SU-DHL-6 (cell line): ENCODE measurements around the gene CDKN2B.

Source experiments
- H2AFZ ChIP-seq: fragments of 200-600 bp; sonication (generic); 2 replicates; pipeline ENCODE4 v1.6.1; 2014; ENCODE audit warnings: low read depth, mild to moderate bottlenecking, moderate library complexity, mixed read lengths, antibody characterized with exemption, low read length; ENCODE audit not compliant: severe bottlenecking
- H3F3A ChIP-seq: fragments of 200-600 bp; shearing (Covaris generic); 2 replicates; pipeline ENCODE4 v1.6.0; 2016; ENCODE audit warnings: antibody characterized with exemption, mild to moderate bottlenecking; ENCODE audit not compliant: insufficient read depth
- H3K27ac ChIP-seq: fragments of 200-600 bp; sonication (generic); 2 replicates; pipeline ENCODE4 v1.5.1; 2016; ENCODE audit warnings: low read depth, mild to moderate bottlenecking, low read length, moderate library complexity, mixed read lengths
- H3K27me3 ChIP-seq: fragments of 200-600 bp; sonication (generic), shearing (Covaris generic); 2 replicates; pipeline ENCODE4 v1.6.0; 2014; ENCODE audit warnings: mild to moderate bottlenecking, low read length
- H3K36me3 ChIP-seq: fragments of 200-600 bp; sonication (generic); 2 replicates; pipeline ENCODE4 v1.6.1; 2014; ENCODE audit warnings: mild to moderate bottlenecking, low read length, mixed read lengths
- H3K4me2 ChIP-seq: fragments of 300-600, 200-600 bp; shearing (Covaris generic), sonication (generic); 2 replicates; pipeline ENCODE4 v1.6.0; 2014; ENCODE audit warnings: low read length, low read depth, mild to moderate bottlenecking; ENCODE audit not compliant: poor library complexity, severe bottlenecking
- H3K4me3 ChIP-seq: fragments of 200-600 bp; sonication (generic); 2 replicates; pipeline ENCODE4 v1.5.1; 2014; ENCODE audit warnings: antibody characterized with exemption, low read length, mild to moderate bottlenecking, mixed read lengths; ENCODE audit not compliant: insufficient read depth, poor library complexity, severe bottlenecking
- H3K79me2 ChIP-seq: fragments of 200-600 bp; sonication (generic); 2 replicates; pipeline ENCODE4 v1.6.1; 2014; ENCODE audit warnings: mild to moderate bottlenecking, low read length, moderate library complexity; ENCODE audit not compliant: insufficient read depth
- H3K9ac ChIP-seq: fragments of 200-600 bp; sonication (generic); 2 replicates; pipeline ENCODE4 v1.7.0; 2014; ENCODE audit warnings: mild to moderate bottlenecking, low read length
- H3K9me2 ChIP-seq: fragments of 200-600 bp; sonication (generic); replicated peaks from 2 replicates; pipeline ENCODE4 v1.6.1; 2014; ENCODE audit warnings: low read length; ENCODE audit not compliant: insufficient read depth
- H3K9me3 ChIP-seq: fragments of 200-600 bp; sonication (generic); 2 replicates; pipeline ENCODE4 v1.6.1; 2014; ENCODE audit warnings: low read length, mixed read lengths; ENCODE audit not compliant: insufficient read depth
- H4K20me1 ChIP-seq: fragments of 200-600 bp; sonication (generic); 2 replicates; pipeline ENCODE4 v1.6.1; 2014; ENCODE audit warnings: low read depth, mild to moderate bottlenecking, antibody characterized with exemption, low read length, moderate library complexity, mixed read lengths
- EZH2phosphoT487 ChIP-seq: fragments of 200-600 bp; sonication (generic), shearing (Covaris generic); conservative IDR thresholded peaks from 2 replicates; pipeline ENCODE4 v1.6.1; 2018; ENCODE audit warnings: mild to moderate bottlenecking, antibody characterized with exemption, low read length, moderate library complexity, mixed read lengths
- TF ChIP-seq, protein P1 (sequence below): fragments of 200-600 bp; sonication (generic); IDR thresholded peaks from one replicate; pipeline ENCODE4 v1.5.1; 2017; ENCODE audit warnings: antibody characterized with exemption, mild to moderate bottlenecking, low read length, moderate library complexity; ENCODE audit not compliant: insufficient read depth, poor library complexity, severe bottlenecking

CDKN2B gene

DNA sequence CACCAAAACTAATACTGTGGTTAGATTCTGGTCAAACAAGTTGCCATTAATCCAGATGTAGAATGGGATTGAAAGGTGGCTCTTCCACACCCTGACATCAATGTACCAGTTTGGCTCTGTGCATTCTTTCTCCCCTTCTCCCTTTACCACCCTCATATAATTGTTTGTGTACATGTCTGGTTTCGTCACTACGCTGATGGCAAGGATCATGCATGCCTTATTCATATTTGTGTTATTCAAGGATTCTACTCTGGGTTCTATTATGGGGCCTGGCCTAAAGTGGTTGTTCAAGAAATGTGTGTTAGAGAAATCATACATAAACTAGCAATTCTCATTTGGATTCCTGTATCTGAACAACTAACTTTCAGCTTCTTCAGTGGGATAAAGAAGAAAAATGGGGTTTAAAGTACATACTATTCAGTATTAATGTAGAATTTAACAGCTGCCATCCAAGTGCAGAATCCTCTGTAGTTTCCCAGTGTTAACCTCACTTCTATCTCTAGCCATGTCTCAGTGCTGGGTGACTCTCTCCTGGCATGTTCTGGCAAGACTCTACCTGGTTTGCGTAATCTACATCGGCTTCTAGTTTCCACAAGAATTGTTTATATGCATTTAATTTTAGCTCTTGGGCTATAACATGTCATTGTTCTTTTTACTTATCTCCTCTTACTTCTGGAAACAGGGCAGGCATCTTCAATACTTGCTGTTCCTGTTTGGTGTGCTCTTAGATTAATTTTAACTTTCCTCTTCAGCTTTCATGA, 27.9 kb upstream of the CDKN2B start:
- H3K9ac ChIP-seq, result no peak overlapping the region
- no peak overlapping the region for H3K27ac ChIP-seq

DNA sequence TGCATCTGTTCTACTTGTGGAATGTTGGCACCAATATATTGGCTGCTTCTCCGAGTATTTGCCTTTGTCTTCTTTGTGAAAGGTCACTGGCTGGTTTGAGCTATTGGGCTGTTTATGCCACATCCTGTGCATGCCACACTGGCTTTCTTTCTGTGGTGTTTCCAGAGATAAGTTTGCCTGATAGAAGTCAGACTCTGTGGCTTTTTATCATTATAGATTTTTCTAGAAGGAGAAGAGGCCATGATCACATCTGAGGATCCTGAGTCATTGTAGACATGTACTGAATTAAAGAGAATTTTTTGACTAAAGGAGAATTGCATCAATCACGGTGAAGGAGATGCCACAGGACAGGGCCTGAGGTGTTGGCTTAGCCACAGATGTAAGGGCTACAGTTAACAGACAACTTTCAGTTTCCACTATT, 26.5 kb upstream of the CDKN2B start:
- no peak overlapping the region for H3K9ac ChIP-seq
- TF ChIP-seq, protein P1, sequence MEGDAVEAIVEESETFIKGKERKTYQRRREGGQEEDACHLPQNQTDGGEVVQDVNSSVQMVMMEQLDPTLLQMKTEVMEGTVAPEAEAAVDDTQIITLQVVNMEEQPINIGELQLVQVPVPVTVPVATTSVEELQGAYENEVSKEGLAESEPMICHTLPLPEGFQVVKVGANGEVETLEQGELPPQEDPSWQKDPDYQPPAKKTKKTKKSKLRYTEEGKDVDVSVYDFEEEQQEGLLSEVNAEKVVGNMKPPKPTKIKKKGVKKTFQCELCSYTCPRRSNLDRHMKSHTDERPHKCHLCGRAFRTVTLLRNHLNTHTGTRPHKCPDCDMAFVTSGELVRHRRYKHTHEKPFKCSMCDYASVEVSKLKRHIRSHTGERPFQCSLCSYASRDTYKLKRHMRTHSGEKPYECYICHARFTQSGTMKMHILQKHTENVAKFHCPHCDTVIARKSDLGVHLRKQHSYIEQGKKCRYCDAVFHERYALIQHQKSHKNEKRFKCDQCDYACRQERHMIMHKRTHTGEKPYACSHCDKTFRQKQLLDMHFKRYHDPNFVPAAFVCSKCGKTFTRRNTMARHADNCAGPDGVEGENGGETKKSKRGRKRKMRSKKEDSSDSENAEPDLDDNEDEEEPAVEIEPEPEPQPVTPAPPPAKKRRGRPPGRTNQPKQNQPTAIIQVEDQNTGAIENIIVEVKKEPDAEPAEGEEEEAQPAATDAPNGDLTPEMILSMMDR, result no peak
- TF ChIP-seq EZH2phosphoT487, result no peak
- H2AFZ ChIP-seq, result no peak overlapping the region

More for the DNA sequence above, 27.9 kb upstream of the CDKN2B start:
- no peaks in the 10 kb centered on the region for H3K9me3 ChIP-seq
- no peak overlapping the region for H2AFZ ChIP-seq
- H3K79me2 ChIP-seq, result no peaks in the 10 kb centered on the region
- H3F3A ChIP-seq, result no peaks in the 10 kb centered on the region
- no peak overlapping the region for H3K4me2 ChIP-seq
- H3K36me3 ChIP-seq, result no peaks in the 10 kb centered on the region
- H3K27me3 ChIP-seq, result no peaks in the 10 kb centered on the region
- no peak overlapping the region for H3K4me3 ChIP-seq
- TF ChIP-seq, protein P1, result no peak
- no peak for TF ChIP-seq EZH2phosphoT487
- no peaks in the 10 kb centered on the region for H4K20me1 ChIP-seq
- H3K9me2 ChIP-seq, result no peaks in the 10 kb centered on the region

DNA sequence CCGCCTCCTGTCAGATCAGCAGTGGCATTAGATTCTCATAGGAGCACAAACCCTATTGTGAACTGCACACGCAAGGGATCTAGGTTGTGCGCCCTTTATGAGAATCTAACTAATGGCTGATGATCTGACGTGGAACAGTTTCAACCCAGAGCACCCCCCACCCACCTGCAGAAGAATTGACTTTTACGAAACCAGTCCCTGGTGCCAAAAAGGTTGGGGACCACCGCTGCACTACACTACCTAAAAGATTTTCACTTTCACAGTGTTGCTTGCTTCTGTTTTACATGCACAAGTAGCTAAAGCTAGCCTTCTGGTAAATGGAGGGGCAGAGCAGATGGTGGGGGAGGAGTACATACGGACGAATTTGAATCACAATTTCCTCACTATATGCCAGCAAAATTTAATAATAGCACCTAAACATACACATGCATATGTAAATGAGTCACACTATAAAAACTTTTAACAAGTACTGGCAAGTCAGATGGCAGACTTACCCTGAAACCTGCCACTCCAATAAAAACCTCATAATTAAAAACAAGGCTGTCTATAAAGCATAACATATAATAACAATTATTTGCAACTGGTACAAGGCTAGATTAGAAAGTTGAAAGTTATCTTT, 24.0 kb upstream of the CDKN2B start:
- Histone ChIP-seq H3K4me2 (no peak overlapping the region), H4K20me1 (no peaks in the 10 kb centered on the region), H3K9me3 (no peaks in the 10 kb centered on the region), H3K27me3 (no peaks in the 10 kb centered on the region), H3F3A (no peaks in the 10 kb centered on the region), H3K9me2 (no peaks in the 10 kb centered on the region), H3K79me2 (no peaks in the 10 kb centered on the region), H3K27ac (no peak overlapping the region), H3K4me3 (no peak overlapping the region), H2AFZ (no peak overlapping the region), H3K9ac (no peak overlapping the region), H3K36me3 (no peaks in the 10 kb centered on the region)
- TF ChIP-seq EZH2phosphoT487, result no peak
- TF ChIP-seq, protein P1, result no peak

More for the DNA sequence above, 26.5 kb upstream of the CDKN2B start:
- Histone ChIP-seq H3K9me3 (no peaks in the 10 kb centered on the region), H3K4me2 (no peak overlapping the region), H3K79me2 (no peaks in the 10 kb centered on the region), H3K9me2 (no peaks in the 10 kb centered on the region), H3K27me3 (no peaks in the 10 kb centered on the region), H3K36me3 (no peaks in the 10 kb centered on the region), H3F3A (no peaks in the 10 kb centered on the region), H3K4me3 (no peak overlapping the region), H3K27ac (no peak overlapping the region), H4K20me1 (no peaks in the 10 kb centered on the region)
